SK-N-SH treated with all-trans-retinoic acid at 6 μM for 48 hours (cell line): ENCODE measurements around the gene SLC43A3.

ENCODE experiments used
- ARNTL ChIP-seq: fragments of 450-650 bp; formaldehyde crosslinking; IDR thresholded peaks from 2 replicates; pipeline ENCODE4 v1.5.0; 2020; ENCODE audit warnings: low read depth, mild to moderate bottlenecking, moderate library complexity, borderline replicate concordance
- PPARA ChIP-seq: fragments of 250-450 bp; sonication (Bioruptor Pico); IDR thresholded peaks from 2 replicates; pipeline ENCODE4 v1.5.0; 2020; ENCODE audit warnings: mild to moderate bottlenecking, borderline replicate concordance
- RARB ChIP-seq: fragments of 250-450 bp; sonication (Bioruptor Pico); IDR thresholded peaks from 2 replicates; pipeline ENCODE4 v1.8.0; 2021; ENCODE audit warnings: mild to moderate bottlenecking, moderate library complexity
- SNAI2 ChIP-seq: fragments of 250-450 bp; sonication (Bioruptor Pico); IDR thresholded peaks from 2 replicates; pipeline ENCODE4 v1.5.0; 2020; ENCODE audit warnings: mild to moderate bottlenecking, moderate library complexity
- TOX ChIP-seq: fragments of 250-450 bp; sonication (Bioruptor Pico); IDR thresholded peaks from 2 replicates; pipeline ENCODE4 v1.8.0; 2021; ENCODE audit warnings: mild to moderate bottlenecking, moderate library complexity, borderline replicate concordance
- ZFP3 ChIP-seq: fragments of 250-450 bp; sonication (Bioruptor Pico); IDR thresholded peaks from 2 replicates; pipeline ENCODE4 v1.5.0; 2020; ENCODE audit warnings: mild to moderate bottlenecking, moderate library complexity
- ZFP30 ChIP-seq: fragments of 450-650 bp; formaldehyde crosslinking; IDR thresholded peaks from 2 replicates; pipeline ENCODE4 v1.5.0; 2022; ENCODE audit warnings: mild to moderate bottlenecking, moderate library complexity
- ZNF565 ChIP-seq: fragments of 450-650 bp; formaldehyde crosslinking; conservative IDR thresholded peaks from 2 replicates; pipeline ENCODE4 v1.5.0; 2020; ENCODE audit warnings: low read depth, mild to moderate bottlenecking, moderate library complexity
- ZNF8 ChIP-seq: fragments of 450-650 bp; formaldehyde crosslinking; IDR thresholded peaks from 2 replicates; pipeline ENCODE4 v1.5.0; 2020; ENCODE audit warnings: mild to moderate bottlenecking, moderate library complexity
- TF ChIP-seq, protein P1 (sequence below): fragments of 250-450 bp; sonication (Bioruptor Pico); IDR thresholded peaks from 2 replicates; pipeline ENCODE4 v1.8.0; 2020; ENCODE audit warnings: mild to moderate bottlenecking, moderate library complexity, borderline replicate concordance
- TF ChIP-seq, protein P2 (sequence below): fragments of 250-450 bp; sonication (Bioruptor Pico); IDR thresholded peaks from 2 replicates; pipeline ENCODE4 v1.5.1; 2021; ENCODE audit warnings: mild to moderate bottlenecking, moderate library complexity
- TF ChIP-seq, protein P3 (sequence below): fragments of 250-450 bp; sonication (Bioruptor Pico); IDR thresholded peaks from 2 replicates; pipeline ENCODE4 v1.5.0; 2020; ENCODE audit warnings: mild to moderate bottlenecking, moderate library complexity
- TF ChIP-seq, protein P4 (sequence below): fragments of 250-450 bp; sonication (Bioruptor Pico); IDR thresholded peaks from 2 replicates; pipeline ENCODE4 v1.5.1; 2020; ENCODE audit warnings: low read depth, mild to moderate bottlenecking, moderate library complexity
- TF ChIP-seq, protein P5 (sequence below): fragments of 250-450 bp; sonication (Bioruptor Pico); IDR thresholded peaks from 2 replicates; pipeline ENCODE4 v1.8.0; 2021; ENCODE audit warnings: low read depth, mild to moderate bottlenecking, moderate library complexity, borderline replicate concordance

DNA sequence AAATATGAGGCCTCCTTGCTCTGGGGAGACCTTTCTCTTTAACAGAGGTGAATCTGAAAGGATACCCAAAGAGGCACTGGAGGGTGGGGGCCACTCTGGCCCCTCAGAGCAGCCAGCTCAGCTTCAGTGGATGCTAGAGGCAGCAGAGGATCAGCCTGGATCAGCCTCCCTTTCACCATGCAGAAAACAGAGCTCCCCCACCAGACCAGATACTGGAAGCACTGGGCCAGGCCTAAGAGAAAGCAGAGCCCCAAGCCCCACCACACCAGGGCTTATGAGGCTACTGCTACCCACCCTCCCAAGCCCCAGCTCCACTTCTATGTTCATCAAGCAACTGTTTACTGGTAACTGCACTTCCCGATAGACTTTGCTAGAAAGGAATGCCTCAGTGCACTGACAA, 4.0 kb upstream of the SLC43A3 start:
- TF ChIP-seq, protein P1, sequence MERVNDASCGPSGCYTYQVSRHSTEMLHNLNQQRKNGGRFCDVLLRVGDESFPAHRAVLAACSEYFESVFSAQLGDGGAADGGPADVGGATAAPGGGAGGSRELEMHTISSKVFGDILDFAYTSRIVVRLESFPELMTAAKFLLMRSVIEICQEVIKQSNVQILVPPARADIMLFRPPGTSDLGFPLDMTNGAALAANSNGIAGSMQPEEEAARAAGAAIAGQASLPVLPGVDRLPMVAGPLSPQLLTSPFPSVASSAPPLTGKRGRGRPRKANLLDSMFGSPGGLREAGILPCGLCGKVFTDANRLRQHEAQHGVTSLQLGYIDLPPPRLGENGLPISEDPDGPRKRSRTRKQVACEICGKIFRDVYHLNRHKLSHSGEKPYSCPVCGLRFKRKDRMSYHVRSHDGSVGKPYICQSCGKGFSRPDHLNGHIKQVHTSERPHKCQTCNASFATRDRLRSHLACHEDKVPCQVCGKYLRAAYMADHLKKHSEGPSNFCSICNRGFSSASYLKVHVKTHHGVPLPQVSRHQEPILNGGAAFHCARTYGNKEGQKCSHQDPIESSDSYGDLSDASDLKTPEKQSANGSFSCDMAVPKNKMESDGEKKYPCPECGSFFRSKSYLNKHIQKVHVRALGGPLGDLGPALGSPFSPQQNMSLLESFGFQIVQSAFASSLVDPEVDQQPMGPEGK (CRISPR knock-in tag), result no peak
- TF ChIP-seq ZNF8 (CRISPR knock-in tag) (no peak), ZFP30 (no peak), ZNF565 (CRISPR knock-in tag) (no peak), ARNTL (CRISPR knock-in tag) (no peak), TOX (no peak), SNAI2 (CRISPR knock-in tag) (no peak), PPARA (CRISPR knock-in tag) (no peak), RARB (CRISPR knock-in tag) (no peak), ZFP3 (no peak)
- TF ChIP-seq, protein P2, sequence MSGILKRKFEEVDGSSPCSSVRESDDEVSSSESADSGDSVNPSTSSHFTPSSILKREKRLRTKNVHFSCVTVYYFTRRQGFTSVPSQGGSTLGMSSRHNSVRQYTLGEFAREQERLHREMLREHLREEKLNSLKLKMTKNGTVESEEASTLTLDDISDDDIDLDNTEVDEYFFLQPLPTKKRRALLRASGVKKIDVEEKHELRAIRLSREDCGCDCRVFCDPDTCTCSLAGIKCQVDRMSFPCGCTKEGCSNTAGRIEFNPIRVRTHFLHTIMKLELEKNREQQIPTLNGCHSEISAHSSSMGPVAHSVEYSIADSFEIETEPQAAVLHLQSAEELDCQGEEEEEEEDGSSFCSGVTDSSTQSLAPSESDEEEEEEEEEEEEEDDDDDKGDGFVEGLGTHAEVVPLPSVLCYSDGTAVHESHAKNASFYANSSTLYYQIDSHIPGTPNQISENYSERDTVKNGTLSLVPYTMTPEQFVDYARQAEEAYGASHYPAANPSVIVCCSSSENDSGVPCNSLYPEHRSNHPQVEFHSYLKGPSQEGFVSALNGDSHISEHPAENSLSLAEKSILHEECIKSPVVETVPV, result no peak
- TF ChIP-seq, protein P3, sequence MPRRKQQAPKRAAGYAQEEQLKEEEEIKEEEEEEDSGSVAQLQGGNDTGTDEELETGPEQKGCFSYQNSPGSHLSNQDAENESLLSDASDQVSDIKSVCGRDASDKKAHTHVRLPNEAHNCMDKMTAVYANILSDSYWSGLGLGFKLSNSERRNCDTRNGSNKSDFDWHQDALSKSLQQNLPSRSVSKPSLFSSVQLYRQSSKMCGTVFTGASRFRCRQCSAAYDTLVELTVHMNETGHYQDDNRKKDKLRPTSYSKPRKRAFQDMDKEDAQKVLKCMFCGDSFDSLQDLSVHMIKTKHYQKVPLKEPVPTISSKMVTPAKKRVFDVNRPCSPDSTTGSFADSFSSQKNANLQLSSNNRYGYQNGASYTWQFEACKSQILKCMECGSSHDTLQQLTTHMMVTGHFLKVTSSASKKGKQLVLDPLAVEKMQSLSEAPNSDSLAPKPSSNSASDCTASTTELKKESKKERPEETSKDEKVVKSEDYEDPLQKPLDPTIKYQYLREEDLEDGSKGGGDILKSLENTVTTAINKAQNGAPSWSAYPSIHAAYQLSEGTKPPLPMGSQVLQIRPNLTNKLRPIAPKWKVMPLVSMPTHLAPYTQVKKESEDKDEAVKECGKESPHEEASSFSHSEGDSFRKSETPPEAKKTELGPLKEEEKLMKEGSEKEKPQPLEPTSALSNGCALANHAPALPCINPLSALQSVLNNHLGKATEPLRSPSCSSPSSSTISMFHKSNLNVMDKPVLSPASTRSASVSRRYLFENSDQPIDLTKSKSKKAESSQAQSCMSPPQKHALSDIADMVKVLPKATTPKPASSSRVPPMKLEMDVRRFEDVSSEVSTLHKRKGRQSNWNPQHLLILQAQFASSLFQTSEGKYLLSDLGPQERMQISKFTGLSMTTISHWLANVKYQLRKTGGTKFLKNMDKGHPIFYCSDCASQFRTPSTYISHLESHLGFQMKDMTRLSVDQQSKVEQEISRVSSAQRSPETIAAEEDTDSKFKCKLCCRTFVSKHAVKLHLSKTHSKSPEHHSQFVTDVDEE (CRISPR knock-in tag), result no peak
- TF ChIP-seq, protein P4, sequence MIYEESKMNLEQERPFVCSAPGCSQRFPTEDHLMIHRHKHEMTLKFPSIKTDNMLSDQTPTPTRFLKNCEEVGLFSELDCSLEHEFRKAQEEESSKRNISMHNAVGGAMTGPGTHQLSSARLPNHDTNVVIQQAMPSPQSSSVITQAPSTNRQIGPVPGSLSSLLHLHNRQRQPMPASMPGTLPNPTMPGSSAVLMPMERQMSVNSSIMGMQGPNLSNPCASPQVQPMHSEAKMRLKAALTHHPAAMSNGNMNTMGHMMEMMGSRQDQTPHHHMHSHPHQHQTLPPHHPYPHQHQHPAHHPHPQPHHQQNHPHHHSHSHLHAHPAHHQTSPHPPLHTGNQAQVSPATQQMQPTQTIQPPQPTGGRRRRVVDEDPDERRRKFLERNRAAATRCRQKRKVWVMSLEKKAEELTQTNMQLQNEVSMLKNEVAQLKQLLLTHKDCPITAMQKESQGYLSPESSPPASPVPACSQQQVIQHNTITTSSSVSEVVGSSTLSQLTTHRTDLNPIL (CRISPR knock-in tag), result no peak
- TF ChIP-seq, protein P5, sequence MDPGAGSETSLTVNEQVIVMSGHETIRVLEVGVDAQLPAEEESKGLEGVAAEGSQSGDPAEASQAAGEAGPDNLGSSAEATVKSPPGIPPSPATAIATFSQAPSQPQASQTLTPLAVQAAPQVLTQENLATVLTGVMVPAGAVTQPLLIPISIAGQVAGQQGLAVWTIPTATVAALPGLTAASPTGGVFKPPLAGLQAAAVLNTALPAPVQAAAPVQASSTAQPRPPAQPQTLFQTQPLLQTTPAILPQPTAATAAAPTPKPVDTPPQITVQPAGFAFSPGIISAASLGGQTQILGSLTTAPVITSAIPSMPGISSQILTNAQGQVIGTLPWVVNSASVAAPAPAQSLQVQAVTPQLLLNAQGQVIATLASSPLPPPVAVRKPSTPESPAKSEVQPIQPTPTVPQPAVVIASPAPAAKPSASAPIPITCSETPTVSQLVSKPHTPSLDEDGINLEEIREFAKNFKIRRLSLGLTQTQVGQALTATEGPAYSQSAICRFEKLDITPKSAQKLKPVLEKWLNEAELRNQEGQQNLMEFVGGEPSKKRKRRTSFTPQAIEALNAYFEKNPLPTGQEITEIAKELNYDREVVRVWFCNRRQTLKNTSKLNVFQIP (CRISPR knock-in tag), result no peak
